GM19025 (cell line): Measurements from ENCODE around the gene TTC36.
"Not testable (repeated sequence)": the region's sequence is repeated elsewhere in the genome, so short reads cannot be mapped to it uniquely, and the experiment has no call there.

ENCODE experiments used
- ATAC-seq: cut with Tn5 transposase; IDR thresholded peaks from one replicate; pipeline ENCODE4 v1.9.1; 2021; ENCODE audit warnings: mild to moderate bottlenecking, low read depth, moderate library complexity; ENCODE audit not compliant: unreplicated experiment

TTC36 gene

GRCh38 chr11:118574636-118575035, 47.4 kb downstream of the TTC36 start:
- ATAC-seq = no peak

- not testable (repeated sequence) for ATAC-seq
These were observed 50.7 kb downstream of the TTC36 start for GRCh38 chr11:118577995-118578394.
